Ishikawa (cell line): ENCODE measurements around the gene GSG1L2.

Source experiments
- CREB1 ChIP-seq: IDR thresholded peaks from 2 replicates; pipeline ENCODE4 v1.6.1; 2012; ENCODE audit warnings: low read depth
- EGR1 ChIP-seq: IDR thresholded peaks from 2 replicates; pipeline ENCODE4 v1.6.1; 2012
- EP300 ChIP-seq: IDR thresholded peaks from 2 replicates; pipeline ENCODE4 v1.6.1; 2012; ENCODE audit warnings: borderline replicate concordance
- FOXM1 ChIP-seq: IDR thresholded peaks from 2 replicates; pipeline ENCODE4 v1.6.1; 2012; ENCODE audit warnings: low read depth, borderline replicate concordance
- RAD21 ChIP-seq: IDR thresholded peaks from 2 replicates; pipeline ENCODE4 v1.6.1; 2012; ENCODE audit warnings: low read depth
- TAF1 ChIP-seq: IDR thresholded peaks from 2 replicates; pipeline ENCODE4 v1.6.1; 2012; ENCODE audit warnings: low read depth, mild to moderate bottlenecking
- TEAD4 ChIP-seq: IDR thresholded peaks from 2 replicates; pipeline ENCODE4 v1.6.1; 2012
- YY1 ChIP-seq: IDR thresholded peaks from 2 replicates; pipeline ENCODE4 v1.6.1; 2012; ENCODE audit warnings: low read depth
- TF ChIP-seq, protein P1 (sequence below): IDR thresholded peaks from 2 replicates; pipeline ENCODE4 v1.6.1; 2012; ENCODE audit warnings: low read depth, mild to moderate bottlenecking
- TF ChIP-seq, protein P2 (sequence below): IDR thresholded peaks from 2 replicates; pipeline ENCODE4 v1.6.1; 2012

DNA sequence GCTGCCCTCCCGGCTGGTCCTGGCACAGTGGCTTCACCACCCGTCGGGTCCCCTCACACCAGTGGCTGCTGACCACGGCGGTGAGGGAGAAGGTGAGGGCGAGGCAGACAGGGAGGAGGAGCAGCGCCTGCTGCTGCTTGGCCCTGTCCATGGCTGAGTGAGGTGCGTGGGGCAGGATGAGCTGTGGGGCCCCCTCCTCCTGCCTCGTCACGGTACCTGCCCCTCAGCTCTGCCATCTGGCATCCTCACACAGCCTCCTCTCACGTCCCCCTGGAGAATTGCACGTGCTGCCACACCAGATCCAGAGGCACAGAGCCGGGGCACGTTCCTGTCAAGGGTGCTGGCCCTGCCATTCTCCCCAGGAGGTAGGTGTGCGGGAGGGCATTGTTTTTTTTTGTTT lies at the start of gene GSG1L2:
- TF ChIP-seq TEAD4 (no peak), FOXM1 (no peak), RAD21 (no peak), YY1 (no peak), EGR1 (no peak), TAF1 (no peak), CREB1 (no peak), EP300 (no peak)
- TF ChIP-seq, protein P1, sequence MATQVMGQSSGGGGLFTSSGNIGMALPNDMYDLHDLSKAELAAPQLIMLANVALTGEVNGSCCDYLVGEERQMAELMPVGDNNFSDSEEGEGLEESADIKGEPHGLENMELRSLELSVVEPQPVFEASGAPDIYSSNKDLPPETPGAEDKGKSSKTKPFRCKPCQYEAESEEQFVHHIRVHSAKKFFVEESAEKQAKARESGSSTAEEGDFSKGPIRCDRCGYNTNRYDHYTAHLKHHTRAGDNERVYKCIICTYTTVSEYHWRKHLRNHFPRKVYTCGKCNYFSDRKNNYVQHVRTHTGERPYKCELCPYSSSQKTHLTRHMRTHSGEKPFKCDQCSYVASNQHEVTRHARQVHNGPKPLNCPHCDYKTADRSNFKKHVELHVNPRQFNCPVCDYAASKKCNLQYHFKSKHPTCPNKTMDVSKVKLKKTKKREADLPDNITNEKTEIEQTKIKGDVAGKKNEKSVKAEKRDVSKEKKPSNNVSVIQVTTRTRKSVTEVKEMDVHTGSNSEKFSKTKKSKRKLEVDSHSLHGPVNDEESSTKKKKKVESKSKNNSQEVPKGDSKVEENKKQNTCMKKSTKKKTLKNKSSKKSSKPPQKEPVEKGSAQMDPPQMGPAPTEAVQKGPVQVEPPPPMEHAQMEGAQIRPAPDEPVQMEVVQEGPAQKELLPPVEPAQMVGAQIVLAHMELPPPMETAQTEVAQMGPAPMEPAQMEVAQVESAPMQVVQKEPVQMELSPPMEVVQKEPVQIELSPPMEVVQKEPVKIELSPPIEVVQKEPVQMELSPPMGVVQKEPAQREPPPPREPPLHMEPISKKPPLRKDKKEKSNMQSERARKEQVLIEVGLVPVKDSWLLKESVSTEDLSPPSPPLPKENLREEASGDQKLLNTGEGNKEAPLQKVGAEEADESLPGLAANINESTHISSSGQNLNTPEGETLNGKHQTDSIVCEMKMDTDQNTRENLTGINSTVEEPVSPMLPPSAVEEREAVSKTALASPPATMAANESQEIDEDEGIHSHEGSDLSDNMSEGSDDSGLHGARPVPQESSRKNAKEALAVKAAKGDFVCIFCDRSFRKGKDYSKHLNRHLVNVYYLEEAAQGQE = no peak
- TF ChIP-seq, protein P2, sequence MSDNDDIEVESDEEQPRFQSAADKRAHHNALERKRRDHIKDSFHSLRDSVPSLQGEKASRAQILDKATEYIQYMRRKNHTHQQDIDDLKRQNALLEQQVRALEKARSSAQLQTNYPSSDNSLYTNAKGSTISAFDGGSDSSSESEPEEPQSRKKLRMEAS = no peak
